Esophagus squamous epithelium (tissue), 4 donors: ENCODE measurements around the gene PPP2R3C.

ENCODE experiments used
- POLR2A ChIP-seq, 4 donors: fragments of 450-650 bp; IDR thresholded peaks; one replicate each; pipeline ENCODE4 v1.6.1; 2017; ENCODE audit warnings: antibody characterized with exemption in 4 of 4, mild to moderate bottlenecking in 4 of 4, moderate library complexity in 3 of 4
- TF ChIP-seq, protein P1 (sequence below), 6 experiments: fragments of 450-650 bp in 4 of 6; fragments of 200-600 bp in 2 of 6; sonication (generic) in 2 of 6; IDR thresholded peaks; one replicate each; pipeline ENCODE4 v1.5.1; 2016 to 2019; ENCODE audit warnings: antibody characterized with exemption in 6 of 6, mild to moderate bottlenecking in 4 of 6, moderate library complexity in 4 of 6

DNA sequence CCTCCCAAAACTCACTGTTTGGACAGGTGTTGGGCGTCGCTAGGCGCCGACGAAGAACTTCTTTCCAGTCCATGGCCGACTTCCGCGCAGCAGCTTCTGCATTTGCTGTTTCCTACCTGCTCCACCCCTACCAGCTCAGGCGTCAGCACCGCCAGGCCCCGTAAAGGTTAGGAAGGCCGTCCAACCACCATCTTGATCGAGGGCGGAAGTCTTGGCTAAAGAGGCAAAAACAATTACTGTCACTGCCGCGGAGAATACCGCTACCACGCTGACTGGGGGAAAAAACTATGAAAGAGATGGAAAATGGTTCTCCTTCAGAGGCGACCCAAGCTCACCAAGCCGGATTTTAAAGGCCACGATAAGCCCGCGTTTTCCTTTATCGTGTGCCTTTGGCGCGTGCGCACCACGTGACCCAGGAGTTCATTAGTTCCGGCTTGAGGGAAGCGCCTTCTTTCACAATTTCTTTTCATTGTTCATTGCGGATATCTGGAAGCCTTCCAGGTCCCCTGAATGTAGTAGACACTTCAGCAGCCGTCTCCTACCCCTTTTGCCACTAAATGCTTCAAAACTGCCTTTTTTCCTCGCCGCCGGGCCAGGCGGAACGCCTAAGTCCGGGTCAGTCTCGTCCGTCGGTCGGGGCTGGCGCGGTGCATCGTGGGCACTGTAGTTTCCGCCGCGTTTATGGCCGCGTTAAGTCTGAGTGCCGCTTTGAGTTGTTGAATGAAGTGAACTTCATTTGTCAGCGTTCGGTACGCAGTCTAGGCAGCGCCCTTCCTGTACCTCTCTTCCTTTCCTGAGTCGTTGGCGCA lies at the start of gene PPP2R3C, which contains the start of gene PRORP:
- TF ChIP-seq, protein P1, sequence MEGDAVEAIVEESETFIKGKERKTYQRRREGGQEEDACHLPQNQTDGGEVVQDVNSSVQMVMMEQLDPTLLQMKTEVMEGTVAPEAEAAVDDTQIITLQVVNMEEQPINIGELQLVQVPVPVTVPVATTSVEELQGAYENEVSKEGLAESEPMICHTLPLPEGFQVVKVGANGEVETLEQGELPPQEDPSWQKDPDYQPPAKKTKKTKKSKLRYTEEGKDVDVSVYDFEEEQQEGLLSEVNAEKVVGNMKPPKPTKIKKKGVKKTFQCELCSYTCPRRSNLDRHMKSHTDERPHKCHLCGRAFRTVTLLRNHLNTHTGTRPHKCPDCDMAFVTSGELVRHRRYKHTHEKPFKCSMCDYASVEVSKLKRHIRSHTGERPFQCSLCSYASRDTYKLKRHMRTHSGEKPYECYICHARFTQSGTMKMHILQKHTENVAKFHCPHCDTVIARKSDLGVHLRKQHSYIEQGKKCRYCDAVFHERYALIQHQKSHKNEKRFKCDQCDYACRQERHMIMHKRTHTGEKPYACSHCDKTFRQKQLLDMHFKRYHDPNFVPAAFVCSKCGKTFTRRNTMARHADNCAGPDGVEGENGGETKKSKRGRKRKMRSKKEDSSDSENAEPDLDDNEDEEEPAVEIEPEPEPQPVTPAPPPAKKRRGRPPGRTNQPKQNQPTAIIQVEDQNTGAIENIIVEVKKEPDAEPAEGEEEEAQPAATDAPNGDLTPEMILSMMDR (IDR thresholded peaks at IDR 0.05): peak in 2 of 6 experiments; percentile 3 to 7
- TF ChIP-seq POLR2A (IDR thresholded peaks at IDR 0.05): peak in 2 of 4 donors; percentile 12 to 76
